HL-60 (cell line): ENCODE data around the gene CD164.

Experiments used
- DNase-seq, 2 experiments: peaks; one replicate each; pipeline ENCODE4 v3.0.0-alpha.2; 2010 to 2020; ENCODE audit warnings: low read depth in 1 of 2, low spot score in 1 of 2
- H3K27ac ChIP-seq: fragments of 250-450 bp; sonication (Bioruptor Pico); replicated peaks from 2 replicates; pipeline ENCODE4 v1.5.1; 2020; ENCODE audit warnings: mild to moderate bottlenecking, moderate library complexity
- H3K27me3 ChIP-seq: fragments of 250-450 bp; sonication (Bioruptor Pico); 2 replicates; pipeline ENCODE4 v1.5.1; 2021; ENCODE audit warnings: mild to moderate bottlenecking, moderate library complexity; ENCODE audit not compliant: insufficient read depth, poor library complexity, severe bottlenecking
- H3K4me3 ChIP-seq: replicated peaks from 2 replicates; pipeline ENCODE4 v1.5.1; 2011; ENCODE audit warnings: mild to moderate bottlenecking, control low read depth, low read length; ENCODE audit not compliant: insufficient read depth
- CTCF ChIP-seq: IDR thresholded peaks from one replicate; pipeline ENCODE4 v1.5.1; 2011; ENCODE audit warnings: low read length, control low read depth, inconsistent platforms; ENCODE audit not compliant: insufficient read depth
- GABPA ChIP-seq: IDR thresholded peaks from 2 replicates; pipeline ENCODE4 v1.6.1; 2012; ENCODE audit warnings: low read depth
- POLR2AphosphoS5 ChIP-seq: IDR thresholded peaks from 2 replicates; pipeline ENCODE4 v1.6.1; 2012; ENCODE audit warnings: low read depth
- REST ChIP-seq: IDR thresholded peaks from 2 replicates; pipeline ENCODE4 v1.6.1; 2012; ENCODE audit warnings: low read depth; ENCODE audit not compliant: insufficient replicate concordance
- SPI1 ChIP-seq: IDR thresholded peaks from 2 replicates; pipeline ENCODE4 v1.6.1; 2012; ENCODE audit warnings: low read depth, mild to moderate bottlenecking, borderline replicate concordance

Gene CD164

GRCh38 chr6:109331081-109331480, 51.2 kb downstream of the CD164 start:
- Histone ChIP-seq H3K27me3 (no peaks in the 10 kb centered on the region), H3K4me3 (no peak overlapping the region), H3K27ac (no peak overlapping the region)
- no peak for DNase-seq
- TF ChIP-seq CTCF, result no peak
- no peak for TF ChIP-seq POLR2AphosphoS5
- no peak for TF ChIP-seq GABPA

GRCh38 chr6:109330263-109330662, 52.0 kb downstream of the CD164 start:
- TF ChIP-seq CTCF (no peak), SPI1 (no peak), POLR2AphosphoS5 (no peak), REST (no peak)
- Histone ChIP-seq H3K27ac (no peak overlapping the region), H3K27me3 (no peaks in the 10 kb centered on the region), H3K4me3 (no peak overlapping the region)
- peak in 1 of 2 experiments; percentile 34 for DNase-seq

GRCh38 chr6:109328629-109329028, 53.6 kb downstream of the CD164 start:
- Histone ChIP-seq H3K4me3 (no peak overlapping the region), H3K27ac (no peak overlapping the region), H3K27me3 (no peaks in the 10 kb centered on the region)
- DNase-seq, result no peak
- TF ChIP-seq GABPA (no peak), POLR2AphosphoS5 (no peak), SPI1 (no peak), REST (no peak), CTCF (no peak)

- DNase-seq, result no peak
- no peak overlapping the region for H3K27ac ChIP-seq
- H3K27me3 ChIP-seq, result no peaks in the 10 kb centered on the region
- no peak overlapping the region for H3K4me3 ChIP-seq
- TF ChIP-seq GABPA, result no peak
- TF ChIP-seq REST, result no peak
- TF ChIP-seq POLR2AphosphoS5, result no peak
- no peak for TF ChIP-seq SPI1
- no peak for TF ChIP-seq CTCF
These were observed 54.3 kb downstream of the CD164 start for GRCh38 chr6:109327959-109328358.
